HG03103 (cell line): ENCODE measurements around the gene ARHGAP6.

ENCODE experiments used
- ATAC-seq: cut with Tn5 transposase; IDR thresholded peaks from one replicate; pipeline ENCODE4 v1.9.1; 2021; ENCODE audit warnings: low read depth; ENCODE audit not compliant: unreplicated experiment

Gene ARHGAP6

DNA sequence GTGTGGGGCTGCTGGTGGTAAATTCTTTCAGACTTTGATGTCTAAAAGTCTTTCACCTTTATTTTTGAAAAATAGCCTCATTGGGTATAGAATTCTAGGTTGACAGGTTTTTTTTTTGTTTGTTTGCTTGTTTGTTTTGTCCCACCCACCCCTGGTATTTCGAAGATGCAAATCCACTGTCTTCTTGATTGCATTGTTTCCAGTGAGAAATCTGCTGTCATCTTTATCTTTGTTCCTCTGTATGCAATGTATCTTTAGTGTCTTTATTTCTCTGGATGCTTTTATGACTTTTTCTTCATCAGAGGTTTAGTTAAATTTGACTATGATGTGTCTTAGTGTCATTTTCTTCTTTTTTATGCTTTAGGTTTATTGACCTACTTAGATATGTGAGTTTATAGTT is 575.9 kb downstream of the ARHGAP6 start:
- no peak for ATAC-seq
